Colonic mucosa (tissue), 4 donors: ENCODE measurements around the gene KCNH2. TPM values are rescaled to one million over a fixed set of nuclear protein-coding genes. Genes with fewer than 3 reads are reported as not detected.

Source experiments
- DNase-seq: peaks from one replicate; pipeline ENCODE4 v3.0.0-alpha.2; 2020
- H3K27ac ChIP-seq: fragments of 200-600 bp; one replicate; pipeline ENCODE4 v1.8.0; 2021
- H3K27me3 ChIP-seq: fragments of 200-600 bp; one replicate; pipeline ENCODE4 v1.8.0; 2021
- H3K36me3 ChIP-seq: fragments of 200-600 bp; one replicate; pipeline ENCODE4 v1.8.0; 2021
- H3K4me1 ChIP-seq: fragments of 200-600 bp; one replicate; pipeline ENCODE4 v1.8.0; 2021; ENCODE audit warnings: mild to moderate bottlenecking
- H3K4me3 ChIP-seq: fragments of 200-600 bp; one replicate; pipeline ENCODE4 v1.8.0; 2021
- H3K9ac ChIP-seq, 2 donors: one replicate each; pipeline ENCODE4 v1.7.0; 2013; ENCODE audit warnings: control low read depth in 2 of 2, low read depth in 2 of 2, low read length in 2 of 2
- H3K9me3 ChIP-seq: fragments of 200-600 bp; one replicate; pipeline ENCODE4 v1.8.0; 2021
- CTCF ChIP-seq: fragments of 200-600 bp; IDR thresholded peaks from one replicate; pipeline ENCODE4 v1.8.0; 2022; ENCODE audit warnings: antibody characterized with exemption, mild to moderate bottlenecking
- intact Hi-C: fragments of 100-400 bp; cut with DNase I; formaldehyde crosslinking; loops from one replicate; pipeline ENCODE4 v1.14.1; 2022
- total RNA-seq, 2 donors: library from RNA; stranded (reverse); fragmentation: NEBNext Ultra II Directional in 1 of 2; extraction: Animal tissue kit (Norgen Biotek cat#: 25700) in 1 of 2; gene quantifications; one replicate each; pipeline ENCODE4 v1.2.1, GENCODE V29; 2021
- donor health status: healthy.
- donor health status: DM: no; HTN: no; CAD: no.
- donor health status: DM: no; HTN: no; CAD: no.

KCNH2 gene
- total RNA-seq, 2 donors from 2014 or later = 3.3 to 8.8 TPM

DNA sequence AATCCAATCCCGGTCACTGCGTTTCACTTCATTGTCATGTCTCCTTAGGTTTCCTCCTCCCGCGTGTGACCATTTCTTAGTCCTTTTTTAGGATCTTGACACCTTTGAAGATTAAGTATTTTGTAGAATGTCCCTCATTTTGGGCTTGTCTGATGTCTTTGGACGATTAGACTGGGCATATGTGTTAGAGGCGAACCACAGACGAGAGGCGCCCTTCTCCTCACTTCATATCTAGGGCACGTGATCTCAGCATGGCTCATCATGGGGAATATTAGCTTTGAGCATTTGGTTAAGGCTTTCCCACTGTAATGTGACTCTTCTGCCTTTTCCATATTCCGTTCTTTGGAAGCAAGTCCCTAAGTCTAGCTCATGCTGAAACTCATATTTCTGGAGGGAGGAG lies 59.0 kb downstream of the KCNH2 start:
- H3K4me3 ChIP-seq = no peak overlapping the region
- H3K27me3 ChIP-seq = no peaks in the 10 kb centered on the region
- no peaks in the 10 kb centered on the region for H3K9me3 ChIP-seq
- H3K36me3 ChIP-seq = no peaks in the 10 kb centered on the region
- no peak for TF ChIP-seq CTCF
- DNase-seq = no peak
- no peak overlapping the region for H3K9ac ChIP-seq
- no peaks in the 10 kb centered on the region for H3K4me1 ChIP-seq
- intact Hi-C loops = no loop called here
- H3K27ac ChIP-seq = no peak overlapping the region

- intact Hi-C loops = no loop called here
Measured at GRCh38 chr7:150918378-150918777, 59.7 kb downstream of the KCNH2 start.

GRCh38 chr7:150917969-150918368 lies 60.2 kb downstream of the KCNH2 start:
- H3K4me1 ChIP-seq = no peaks in the 10 kb centered on the region
- no peak overlapping the region for H3K4me3 ChIP-seq
- no peaks in the 10 kb centered on the region for H3K36me3 ChIP-seq
- H3K27me3 ChIP-seq = no peaks in the 10 kb centered on the region
- intact Hi-C loops = no loop called here
- DNase-seq = no peak
- no peaks in the 10 kb centered on the region for H3K9me3 ChIP-seq
- H3K27ac ChIP-seq = no peak overlapping the region
- no peak overlapping the region for H3K9ac ChIP-seq
- TF ChIP-seq CTCF = no peak

More at GRCh38 chr7:150918378-150918777, 59.7 kb downstream of the KCNH2 start:
- Histone ChIP-seq H3K27ac (no peak overlapping the region), H3K9ac (no peak overlapping the region), H3K9me3 (no peaks in the 10 kb centered on the region), H3K4me1 (no peaks in the 10 kb centered on the region), H3K4me3 (no peak overlapping the region), H3K36me3 (no peaks in the 10 kb centered on the region), H3K27me3 (no peaks in the 10 kb centered on the region)
- DNase-seq = no peak
- TF ChIP-seq CTCF = no peak

DNA sequence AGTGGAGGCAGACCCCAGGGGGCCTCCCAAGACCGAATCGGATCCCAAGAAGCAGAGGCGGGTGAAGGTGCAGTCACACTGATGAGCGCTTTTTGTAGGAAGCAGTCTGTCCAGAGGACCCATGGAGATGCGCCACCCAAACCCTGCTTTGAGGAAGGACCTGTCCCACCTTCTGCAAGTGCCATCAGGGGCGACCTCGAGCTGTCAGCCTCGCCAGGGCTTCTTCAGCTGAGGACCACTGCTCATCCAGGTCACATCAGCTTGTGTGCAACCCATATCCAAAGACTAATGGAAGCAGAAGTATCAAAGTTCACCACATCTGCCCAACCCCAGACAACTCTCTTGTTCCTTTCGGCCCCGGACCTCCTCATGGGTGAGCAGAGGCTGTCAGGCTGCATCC lies 61.5 kb downstream of the KCNH2 start:
- no peaks in the 10 kb centered on the region for H3K9me3 ChIP-seq
- no peak overlapping the region for H3K4me3 ChIP-seq
- intact Hi-C loops = no loop called here
- H3K27ac ChIP-seq = no peak overlapping the region
- no peak for DNase-seq
- no peak for TF ChIP-seq CTCF
- no peaks in the 10 kb centered on the region for H3K4me1 ChIP-seq
- no peak overlapping the region for H3K9ac ChIP-seq
- no peaks in the 10 kb centered on the region for H3K36me3 ChIP-seq
- no peaks in the 10 kb centered on the region for H3K27me3 ChIP-seq

GRCh38 chr7:150914966-150915365 lies 63.2 kb downstream of the KCNH2 start:
- Histone ChIP-seq H3K36me3 (no peaks in the 10 kb centered on the region), H3K27me3 (no peaks in the 10 kb centered on the region), H3K9ac (no peak overlapping the region), H3K4me3 (no peak overlapping the region), H3K4me1 (no peaks in the 10 kb centered on the region), H3K27ac (no peak overlapping the region), H3K9me3 (no peaks in the 10 kb centered on the region)
- intact Hi-C loops = no loop called here
- no peak for TF ChIP-seq CTCF
- DNase-seq = no peak

GRCh38 chr7:150914196-150914595 lies 63.9 kb downstream of the KCNH2 start:
- DNase-seq = no peak
- Histone ChIP-seq H3K9ac (no peak overlapping the region), H3K36me3 (no peaks in the 10 kb centered on the region), H3K4me3 (no peak overlapping the region), H3K27me3 (no peaks in the 10 kb centered on the region), H3K27ac (no peak overlapping the region), H3K9me3 (no peaks in the 10 kb centered on the region), H3K4me1 (no peaks in the 10 kb centered on the region)
- intact Hi-C loops = no loop called here
- TF ChIP-seq CTCF = no peak
